Fibroblast of lung (primary cell): ENCODE results near the gene CNBD2.

Experiments used
- EZH2 ChIP-seq: IDR thresholded peaks from 2 replicates; pipeline ENCODE4 v1.5.1; 2012; ENCODE audit warnings: low read length, control low read depth, mild to moderate bottlenecking; ENCODE audit errors: missing control alignments
- TF ChIP-seq, protein P1 (sequence below), 2 donors: IDR thresholded peaks in 1 of 2; conservative IDR thresholded peaks in 1 of 2; 1 replicate in 1 of 2; 2 replicates in 1 of 2; pipeline ENCODE4 v1.5.1; 2011 to 2012; ENCODE audit warnings: low read length in 2 of 2, control low read depth in 1 of 2, inconsistent platforms in 1 of 2, low read depth in 1 of 2, mild to moderate bottlenecking in 1 of 2

- TF ChIP-seq, protein P1, sequence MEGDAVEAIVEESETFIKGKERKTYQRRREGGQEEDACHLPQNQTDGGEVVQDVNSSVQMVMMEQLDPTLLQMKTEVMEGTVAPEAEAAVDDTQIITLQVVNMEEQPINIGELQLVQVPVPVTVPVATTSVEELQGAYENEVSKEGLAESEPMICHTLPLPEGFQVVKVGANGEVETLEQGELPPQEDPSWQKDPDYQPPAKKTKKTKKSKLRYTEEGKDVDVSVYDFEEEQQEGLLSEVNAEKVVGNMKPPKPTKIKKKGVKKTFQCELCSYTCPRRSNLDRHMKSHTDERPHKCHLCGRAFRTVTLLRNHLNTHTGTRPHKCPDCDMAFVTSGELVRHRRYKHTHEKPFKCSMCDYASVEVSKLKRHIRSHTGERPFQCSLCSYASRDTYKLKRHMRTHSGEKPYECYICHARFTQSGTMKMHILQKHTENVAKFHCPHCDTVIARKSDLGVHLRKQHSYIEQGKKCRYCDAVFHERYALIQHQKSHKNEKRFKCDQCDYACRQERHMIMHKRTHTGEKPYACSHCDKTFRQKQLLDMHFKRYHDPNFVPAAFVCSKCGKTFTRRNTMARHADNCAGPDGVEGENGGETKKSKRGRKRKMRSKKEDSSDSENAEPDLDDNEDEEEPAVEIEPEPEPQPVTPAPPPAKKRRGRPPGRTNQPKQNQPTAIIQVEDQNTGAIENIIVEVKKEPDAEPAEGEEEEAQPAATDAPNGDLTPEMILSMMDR (conservative IDR thresholded peaks at IDR 0.05 in 1 of 2, IDR thresholded peaks at IDR 0.05 in 1 of 2; ENCODE audit: low read depth in 1 of 2, low read length in 2 of 2): no peak
- TF ChIP-seq EZH2: no peak
Observed at GRCh38 chr20:35920523-35920922, 47.9 kb upstream of the CNBD2 start.
